PC-9 (cell line): ENCODE data around the gene MORN2.

ENCODE experiments used
- EZH2 ChIP-seq: fragments of 200-600 bp; sonication (generic); IDR thresholded peaks from 2 replicates; pipeline ENCODE4 v1.8.0; 2017; ENCODE audit warnings: antibody characterized with exemption, low read depth
- TF ChIP-seq, protein P1 (sequence below): fragments of 200-600 bp; sonication (generic); conservative IDR thresholded peaks from 2 replicates; pipeline ENCODE4 v1.6.1; 2017; ENCODE audit warnings: mixed run types, antibody characterized with exemption, mild to moderate bottlenecking, moderate library complexity

DNA sequence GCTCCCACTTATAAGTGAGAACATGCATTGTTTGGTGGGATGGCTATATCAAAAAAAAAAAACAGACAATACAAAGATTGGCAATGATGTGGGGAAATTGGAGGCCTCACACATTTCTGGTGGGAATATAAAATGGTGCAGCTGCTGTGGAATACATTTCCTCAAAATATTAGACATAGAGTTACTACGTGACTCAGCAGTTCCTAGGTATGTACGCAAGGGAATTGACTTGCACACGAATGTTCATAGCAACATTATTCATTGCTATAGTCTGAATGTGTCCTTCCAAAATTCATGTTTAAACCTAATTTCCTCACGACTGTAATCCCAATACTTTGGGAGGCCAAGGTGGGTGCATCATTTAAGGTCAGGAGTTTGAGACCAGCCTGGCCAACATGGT lies 11.6 kb downstream of the MORN2 start:
- TF ChIP-seq, protein P1, sequence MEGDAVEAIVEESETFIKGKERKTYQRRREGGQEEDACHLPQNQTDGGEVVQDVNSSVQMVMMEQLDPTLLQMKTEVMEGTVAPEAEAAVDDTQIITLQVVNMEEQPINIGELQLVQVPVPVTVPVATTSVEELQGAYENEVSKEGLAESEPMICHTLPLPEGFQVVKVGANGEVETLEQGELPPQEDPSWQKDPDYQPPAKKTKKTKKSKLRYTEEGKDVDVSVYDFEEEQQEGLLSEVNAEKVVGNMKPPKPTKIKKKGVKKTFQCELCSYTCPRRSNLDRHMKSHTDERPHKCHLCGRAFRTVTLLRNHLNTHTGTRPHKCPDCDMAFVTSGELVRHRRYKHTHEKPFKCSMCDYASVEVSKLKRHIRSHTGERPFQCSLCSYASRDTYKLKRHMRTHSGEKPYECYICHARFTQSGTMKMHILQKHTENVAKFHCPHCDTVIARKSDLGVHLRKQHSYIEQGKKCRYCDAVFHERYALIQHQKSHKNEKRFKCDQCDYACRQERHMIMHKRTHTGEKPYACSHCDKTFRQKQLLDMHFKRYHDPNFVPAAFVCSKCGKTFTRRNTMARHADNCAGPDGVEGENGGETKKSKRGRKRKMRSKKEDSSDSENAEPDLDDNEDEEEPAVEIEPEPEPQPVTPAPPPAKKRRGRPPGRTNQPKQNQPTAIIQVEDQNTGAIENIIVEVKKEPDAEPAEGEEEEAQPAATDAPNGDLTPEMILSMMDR, result no peak
- no peak for TF ChIP-seq EZH2
